ENCODE measurements around the gene SLC52A1. TPM values are rescaled to one million over a fixed set of nuclear protein-coding genes. Genes with fewer than 3 reads are reported as not detected.
"Not testable (repeated sequence)": the region's sequence is repeated elsewhere in the genome, so short reads cannot be mapped to it uniquely, and the experiment has no call there.

Gene SLC52A1
- total RNA-seq = 10 to 100 TPM in 1 of 4 donors, 1 to 10 TPM in 3; 2.2 to 25.0 (median 5.9) TPM

- WGBS = 7% methylated on average over 17 of the region's 24 CpGs
- H3K4me1 ChIP-seq = peaks cover 26% of the 10 kb centered on the region
These were observed at the start of gene SLC52A1 for GRCh38 chr17:5035315-5035714. Gene SLC52A1, minus strand, starts transcription at chr17:5035426. Its CDS starts 820 bp downstream, at chr17:5034606.

GRCh38 chr17:5080591-5080990 is 45.4 kb upstream of the SLC52A1 start:
- Histone ChIP-seq H3K27me3 (no peaks in the 10 kb centered on the region), H3K27ac (no peak overlapping the region), H3K36me3 (peaks cover 10% of the 10 kb centered on the region), H3K9me3 (peaks cover 6% of the 10 kb centered on the region), H3K4me1 (peaks cover 14% of the 10 kb centered on the region), H3K4me3 (no peak overlapping the region)
- WGBS = 84% methylated on average over 3 of the region's 3 CpGs
- no peak for DNase-seq (ENCODE audit: low spot score in 2 of 2)
- no peak for TF ChIP-seq CTCF (IDR thresholded peaks at IDR 0.05)
- TF ChIP-seq POLR2A (IDR thresholded peaks at IDR 0.05) = no peak
- no peak for TF ChIP-seq POLR2AphosphoS5 (IDR thresholded peaks at IDR 0.05)
- no peak for TF ChIP-seq EP300 (IDR thresholded peaks at IDR 0.05)

More at GRCh38 chr17:5035315-5035714, at the start of gene SLC52A1:
- peak within 1 kb of the TSS; percentile 53 for H3K4me3 ChIP-seq
- H3K27me3 ChIP-seq = peaks cover 3% of the 10 kb centered on the region
- H3K36me3 ChIP-seq = no peaks in the 10 kb centered on the region
- no peaks in the 10 kb centered on the region for H3K9me3 ChIP-seq
- no peak for TF ChIP-seq EP300 (IDR thresholded peaks at IDR 0.05)
- no peak for DNase-seq (ENCODE audit: low spot score in 2 of 2)
- no peak within 1 kb of the TSS for H3K27ac ChIP-seq

- Histone ChIP-seq H3K27me3 (no peaks in the 10 kb centered on the region), H3K4me3 (peak within 1 kb of the TSS; percentile 74), H3K4me1 (peaks cover 14% of the 10 kb centered on the region), H3K27ac (peak within 1 kb of the TSS; percentile 80), H3K9me3 (no peaks in the 10 kb centered on the region), H3K36me3 (peaks cover 7% of the 10 kb centered on the region)
- TF ChIP-seq EP300 (IDR thresholded peaks at IDR 0.05) (no peak), POLR2A (IDR thresholded peaks at IDR 0.05) (peak in 1 of 2 donors; percentile 15), POLR2AphosphoS5 (IDR thresholded peaks at IDR 0.05) (peak in 2 of 3 donors; percentile 41 to 45), CTCF (IDR thresholded peaks at IDR 0.05) (no peak)
- peak; percentile 90 to 91 for DNase-seq (ENCODE audit: low spot score in 2 of 2)
- WGBS = under 1% methylated on average over 19 of the region's 75 CpGs
These were observed 43.1 kb upstream of the SLC52A1 start, which contains the start of gene ZFP3 for GRCh38 chr17:5078106-5079028. Gene ZFP3, plus strand, starts transcription at chr17:5078467. Its CDS starts 13,038 bp downstream, at chr17:5091505.

DNA sequence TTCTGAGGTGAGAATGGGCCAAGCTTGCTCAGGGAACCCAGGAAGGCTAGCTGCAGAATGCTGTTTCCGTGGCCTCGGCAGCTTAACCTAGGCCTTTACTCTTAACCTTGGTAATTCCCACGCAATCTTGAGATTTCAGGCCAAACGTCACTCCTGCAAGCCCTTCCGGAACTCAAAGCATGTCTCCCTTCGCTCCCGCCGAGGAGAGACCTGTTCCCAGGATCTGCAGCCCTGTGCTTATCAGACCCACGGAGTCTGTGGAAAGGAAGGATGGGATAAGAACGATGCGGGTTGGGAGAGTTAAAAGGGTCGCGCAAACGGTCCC is 42.5 kb upstream of the SLC52A1 start:
- H3K27ac ChIP-seq = peak overlapping the region; percentile 80
- H3K27me3 ChIP-seq = no peaks in the 10 kb centered on the region
- H3K4me1 ChIP-seq = peaks cover 14% of the 10 kb centered on the region
- no peaks in the 10 kb centered on the region for H3K9me3 ChIP-seq
- WGBS = 21% methylated on average over 10 of the region's 14 CpGs
- TF ChIP-seq CTCF (IDR thresholded peaks at IDR 0.05) (no peak), POLR2A (IDR thresholded peaks at IDR 0.05) (no peak), POLR2AphosphoS5 (IDR thresholded peaks at IDR 0.05) (no peak), EP300 (IDR thresholded peaks at IDR 0.05) (no peak)
- peaks cover 7% of the 10 kb centered on the region for H3K36me3 ChIP-seq
- DNase-seq (ENCODE audit: low spot score in 2 of 2) = no peak
- H3K4me3 ChIP-seq = peak overlapping the region; percentile 74

- Histone ChIP-seq H3K4me3 (peak overlapping the region; percentile 74), H3K27ac (peak overlapping the region; percentile 80), H3K4me1 (peaks cover 14% of the 10 kb centered on the region)
- DNase-seq (ENCODE audit: low spot score in 2 of 2); H3K9me3 ChIP-seq; H3K36me3 ChIP-seq; H3K27me3 ChIP-seq: not testable (repeated sequence)
- 96% methylated on average over 24 of the region's 24 CpGs for WGBS
These were observed 42.0 kb upstream of the SLC52A1 start for GRCh38 chr17:5077275-5077674.

- H3K4me1 ChIP-seq = peaks cover 14% of the 10 kb centered on the region
- not testable (repeated sequence) for H3K36me3 ChIP-seq; H3K4me3 ChIP-seq; H3K27ac ChIP-seq; H3K9me3 ChIP-seq; DNase-seq (ENCODE audit: low spot score in 2 of 2); H3K27me3 ChIP-seq
- WGBS = 78% methylated on average over 5 of the region's 5 CpGs
These were observed 40.2 kb upstream of the SLC52A1 start for GRCh38 chr17:5075472-5075871.
